Uterus (tissue), 4 donors: ENCODE results near the gene OSBPL8. TPM values are rescaled to one million over a fixed set of nuclear protein-coding genes. Genes with fewer than 3 reads are reported as not detected.

Experiments used
- DNase-seq, 2 donors: peaks; one replicate each; pipeline ENCODE4 v3.0.0-alpha.2; 2019 to 2020
- H3K27ac ChIP-seq, 2 donors: fragments of 200-600 bp; sonication (generic); 1 replicate in 1 of 2; 2 replicates in 1 of 2; pipeline ENCODE4 v1.5.1; 2016 to 2018
- H3K27me3 ChIP-seq, 2 donors: fragments of 200-600 bp; sonication (generic); one replicate each; pipeline ENCODE4 v1.5.1; 2018 to 2019; ENCODE audit warnings: control low read depth in 1 of 2
- H3K36me3 ChIP-seq, 2 donors: fragments of 200-600 bp; sonication (generic); one replicate each; pipeline ENCODE4 v1.5.1; 2019; ENCODE audit warnings: control low read depth in 1 of 2
- H3K4me1 ChIP-seq, 2 donors: fragments of 200-600 bp; sonication (generic); one replicate each; pipeline ENCODE4 v1.5.1; 2018 to 2019; ENCODE audit warnings: control low read depth in 1 of 2
- H3K4me3 ChIP-seq, 2 donors: fragments of 200-600 bp; sonication (generic); 1 replicate in 1 of 2; 2 replicates in 1 of 2; pipeline ENCODE4 v1.5.1; 2018 to 2019; ENCODE audit warnings: mild to moderate bottlenecking in 1 of 2
- H3K9me3 ChIP-seq, 2 donors: fragments of 200-600 bp; sonication (generic); one replicate each; pipeline ENCODE4 v1.5.1; 2019; ENCODE audit warnings: control low read depth in 1 of 2
- CTCF ChIP-seq, 4 experiments: fragments of 200-600 bp in 2 of 4; fragments of 450-650 bp in 2 of 4; sonication (generic) in 2 of 4; IDR thresholded peaks; one replicate each; pipeline ENCODE4 v1.5.1; 2016 to 2019; ENCODE audit warnings: antibody characterized with exemption in 4 of 4, mild to moderate bottlenecking in 2 of 4, moderate library complexity in 1 of 4
- POLR2A ChIP-seq, 2 donors: fragments of 450-650 bp; IDR thresholded peaks; one replicate each; pipeline ENCODE4 v1.6.1; 2016; ENCODE audit warnings: antibody characterized with exemption in 2 of 2, mild to moderate bottlenecking in 1 of 2, moderate library complexity in 1 of 2
- intact Hi-C: fragments of 100-400 bp; cut with DNase I; formaldehyde crosslinking; loops from one replicate; pipeline ENCODE4 v1.15.1; 2023; ENCODE audit warnings: low total_unique reads
- total RNA-seq, 4 donors: library from RNA; depleted of rRNA in 3 of 4; stranded (reverse); fragments of >200 nt in 3 of 4; gene quantifications; one replicate each; pipeline versions ENCODE4 v1.1.0 to v1.2.4, GENCODE V29; 2014 to 2023
- donor health status: DM: yes; HTN: yes; CAD: no.

Gene OSBPL8
- total RNA-seq, 4 donors from 2014 or later: 22.0 to 131 (median 69.3) TPM

- Histone ChIP-seq H3K9me3 (no peaks in the 10 kb centered on the region), H3K36me3 (no peaks in the 10 kb centered on the region), H3K27ac (no peak overlapping the region), H3K27me3 (no peaks in the 10 kb centered on the region), H3K4me3 (no peak overlapping the region), H3K4me1 (peaks cover 0 to 6% of the 10 kb centered on the region in 2 donors)
- intact Hi-C loops: no loop called here
- TF ChIP-seq CTCF (IDR thresholded peaks at IDR 0.05) (no peak), POLR2A (IDR thresholded peaks at IDR 0.05) (no peak)
- no peak for DNase-seq
These were observed 14.1 kb downstream of the OSBPL8 start for GRCh38 chr12:76545486-76545885.

- TF ChIP-seq CTCF (IDR thresholded peaks at IDR 0.05) (no peak), POLR2A (IDR thresholded peaks at IDR 0.05) (no peak)
- H3K4me1 ChIP-seq: peaks cover 0 to 6% of the 10 kb centered on the region in 2 donors
- intact Hi-C loops: no loop called here
These were observed 14.8 kb downstream of the OSBPL8 start for GRCh38 chr12:76544601-76545261.

GRCh38 chr12:76543813-76544347 is 15.7 kb downstream of the OSBPL8 start:
- H3K4me1 ChIP-seq: peaks cover 0 to 6% of the 10 kb centered on the region in 2 donors
- H3K27me3 ChIP-seq: no peaks in the 10 kb centered on the region
- TF ChIP-seq POLR2A (IDR thresholded peaks at IDR 0.05) (no peak), CTCF (IDR thresholded peaks at IDR 0.05) (no peak)
- no peak for DNase-seq
- no peaks in the 10 kb centered on the region for H3K36me3 ChIP-seq
- intact Hi-C loops: no loop called here
- no peak overlapping the region for H3K27ac ChIP-seq
- H3K4me3 ChIP-seq: no peak overlapping the region
- H3K9me3 ChIP-seq: no peaks in the 10 kb centered on the region

More at GRCh38 chr12:76544601-76545261, 14.8 kb downstream of the OSBPL8 start:
- H3K4me3 ChIP-seq: no peak overlapping the region
- no peaks in the 10 kb centered on the region for H3K27me3 ChIP-seq
- H3K27ac ChIP-seq: no peak overlapping the region
- no peaks in the 10 kb centered on the region for H3K9me3 ChIP-seq
- no peaks in the 10 kb centered on the region for H3K36me3 ChIP-seq
- DNase-seq: no peak

GRCh38 chr12:76542908-76543307 is 16.7 kb downstream of the OSBPL8 start:
- Histone ChIP-seq H3K9me3 (no peaks in the 10 kb centered on the region), H3K36me3 (no peaks in the 10 kb centered on the region), H3K27me3 (no peaks in the 10 kb centered on the region), H3K4me1 (peaks cover 0 to 6% of the 10 kb centered on the region in 2 donors), H3K4me3 (no peak overlapping the region), H3K27ac (no peak overlapping the region)
- no peak for DNase-seq
- TF ChIP-seq CTCF (IDR thresholded peaks at IDR 0.05) (no peak), POLR2A (IDR thresholded peaks at IDR 0.05) (no peak)
- intact Hi-C loops: no loop called here

GRCh38 chr12:76539727-76540126 is 19.8 kb downstream of the OSBPL8 start:
- intact Hi-C loops: no loop called here
- peaks cover 0 to 6% of the 10 kb centered on the region in 2 donors for H3K4me1 ChIP-seq
- H3K27ac ChIP-seq: no peak overlapping the region
- TF ChIP-seq POLR2A (IDR thresholded peaks at IDR 0.05): no peak
- no peak for TF ChIP-seq CTCF (IDR thresholded peaks at IDR 0.05)
- no peak overlapping the region for H3K4me3 ChIP-seq
- no peaks in the 10 kb centered on the region for H3K27me3 ChIP-seq
- no peak for DNase-seq
- H3K9me3 ChIP-seq: no peaks in the 10 kb centered on the region
- no peaks in the 10 kb centered on the region for H3K36me3 ChIP-seq
